Liver (tissue), 3 donors: ENCODE results near the gene RCN2.

Source experiments
- FOXA1 ChIP-seq: IDR thresholded peaks from 2 replicates; pipeline ENCODE4 v1.6.1; 2016; ENCODE audit warnings: antibody characterized with exemption
- GABPA ChIP-seq, 2 donors: IDR thresholded peaks in 1 of 2; conservative IDR thresholded peaks in 1 of 2; 2 replicates each; pipeline ENCODE4 v1.6.1; 2016; ENCODE audit warnings: antibody characterized with exemption in 2 of 2, mild to moderate bottlenecking in 1 of 2, moderate library complexity in 1 of 2
- JUND ChIP-seq, 2 donors: IDR thresholded peaks; 2 replicates each; pipeline ENCODE4 v1.6.1; 2016; ENCODE audit warnings: antibody characterized with exemption in 2 of 2
- NR2F2 ChIP-seq: IDR thresholded peaks from 2 replicates; pipeline ENCODE4 v1.6.1; 2016; ENCODE audit warnings: antibody characterized with exemption
- RAD21 ChIP-seq, 2 donors: IDR thresholded peaks; 2 replicates each; pipeline ENCODE4 v1.6.1; 2016; ENCODE audit warnings: antibody characterized with exemption in 2 of 2, mild to moderate bottlenecking in 2 of 2
- TAF1 ChIP-seq: conservative IDR thresholded peaks from 2 replicates; pipeline ENCODE4 v1.6.1; 2016; ENCODE audit warnings: antibody characterized with exemption, mild to moderate bottlenecking
- TF ChIP-seq, protein P1 (sequence below): fragments of 150-350 bp; IDR thresholded peaks from 2 replicates; pipeline ENCODE4 v1.5.1; 2017; ENCODE audit warnings: improper control_type of control experiment, low read depth, low read length; ENCODE audit not compliant: missing input control
- TF ChIP-seq, protein P2 (sequence below): IDR thresholded peaks from 2 replicates; pipeline ENCODE4 v1.6.1; 2016; ENCODE audit warnings: antibody characterized with exemption, mild to moderate bottlenecking
- donor health status: healthy.
- donor health status: healthy.

DNA sequence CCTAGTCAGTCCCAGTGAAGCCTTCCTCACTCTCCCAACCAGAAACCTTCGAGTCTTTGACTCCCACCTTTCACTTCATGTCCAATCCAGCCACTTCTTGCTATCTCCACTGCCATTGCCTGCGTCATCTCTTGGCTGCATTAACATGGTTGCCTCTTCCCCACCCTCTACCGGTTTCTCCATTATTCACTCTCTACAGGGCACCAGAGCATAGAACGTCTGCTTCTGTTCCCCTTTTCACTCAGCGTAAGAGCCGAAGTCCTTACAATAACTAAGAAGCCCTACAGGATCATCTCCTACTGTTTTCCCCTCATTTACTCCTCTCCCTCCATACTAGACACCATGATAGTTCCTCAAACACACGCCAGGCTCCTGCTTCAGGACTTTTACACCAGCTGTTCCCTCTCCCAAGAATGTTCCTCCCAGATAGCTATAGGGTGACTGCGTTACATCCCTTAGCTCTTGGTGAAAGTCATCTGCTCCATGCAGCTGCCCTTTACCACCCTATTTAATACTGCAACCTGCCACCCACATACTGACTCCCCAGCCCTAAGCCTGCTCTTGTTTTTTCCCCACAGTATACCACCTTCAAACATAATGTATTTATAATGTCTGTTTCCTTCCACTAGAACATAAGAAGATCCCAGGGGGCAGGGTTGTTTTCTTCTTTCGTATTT lies 30.9 kb downstream of the RCN2 start:
- TF ChIP-seq TAF1 (no peak), GABPA (IDR thresholded peaks at IDR 0.05 in 1 of 2, conservative IDR thresholded peaks at IDR 0.05 in 1 of 2) (no peak), JUND (IDR thresholded peaks at IDR 0.05) (no peak), NR2F2 (no peak), FOXA1 (no peak), RAD21 (IDR thresholded peaks at IDR 0.05) (no peak)
- TF ChIP-seq, protein P1, sequence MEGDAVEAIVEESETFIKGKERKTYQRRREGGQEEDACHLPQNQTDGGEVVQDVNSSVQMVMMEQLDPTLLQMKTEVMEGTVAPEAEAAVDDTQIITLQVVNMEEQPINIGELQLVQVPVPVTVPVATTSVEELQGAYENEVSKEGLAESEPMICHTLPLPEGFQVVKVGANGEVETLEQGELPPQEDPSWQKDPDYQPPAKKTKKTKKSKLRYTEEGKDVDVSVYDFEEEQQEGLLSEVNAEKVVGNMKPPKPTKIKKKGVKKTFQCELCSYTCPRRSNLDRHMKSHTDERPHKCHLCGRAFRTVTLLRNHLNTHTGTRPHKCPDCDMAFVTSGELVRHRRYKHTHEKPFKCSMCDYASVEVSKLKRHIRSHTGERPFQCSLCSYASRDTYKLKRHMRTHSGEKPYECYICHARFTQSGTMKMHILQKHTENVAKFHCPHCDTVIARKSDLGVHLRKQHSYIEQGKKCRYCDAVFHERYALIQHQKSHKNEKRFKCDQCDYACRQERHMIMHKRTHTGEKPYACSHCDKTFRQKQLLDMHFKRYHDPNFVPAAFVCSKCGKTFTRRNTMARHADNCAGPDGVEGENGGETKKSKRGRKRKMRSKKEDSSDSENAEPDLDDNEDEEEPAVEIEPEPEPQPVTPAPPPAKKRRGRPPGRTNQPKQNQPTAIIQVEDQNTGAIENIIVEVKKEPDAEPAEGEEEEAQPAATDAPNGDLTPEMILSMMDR = no peak
- TF ChIP-seq, protein P2, sequence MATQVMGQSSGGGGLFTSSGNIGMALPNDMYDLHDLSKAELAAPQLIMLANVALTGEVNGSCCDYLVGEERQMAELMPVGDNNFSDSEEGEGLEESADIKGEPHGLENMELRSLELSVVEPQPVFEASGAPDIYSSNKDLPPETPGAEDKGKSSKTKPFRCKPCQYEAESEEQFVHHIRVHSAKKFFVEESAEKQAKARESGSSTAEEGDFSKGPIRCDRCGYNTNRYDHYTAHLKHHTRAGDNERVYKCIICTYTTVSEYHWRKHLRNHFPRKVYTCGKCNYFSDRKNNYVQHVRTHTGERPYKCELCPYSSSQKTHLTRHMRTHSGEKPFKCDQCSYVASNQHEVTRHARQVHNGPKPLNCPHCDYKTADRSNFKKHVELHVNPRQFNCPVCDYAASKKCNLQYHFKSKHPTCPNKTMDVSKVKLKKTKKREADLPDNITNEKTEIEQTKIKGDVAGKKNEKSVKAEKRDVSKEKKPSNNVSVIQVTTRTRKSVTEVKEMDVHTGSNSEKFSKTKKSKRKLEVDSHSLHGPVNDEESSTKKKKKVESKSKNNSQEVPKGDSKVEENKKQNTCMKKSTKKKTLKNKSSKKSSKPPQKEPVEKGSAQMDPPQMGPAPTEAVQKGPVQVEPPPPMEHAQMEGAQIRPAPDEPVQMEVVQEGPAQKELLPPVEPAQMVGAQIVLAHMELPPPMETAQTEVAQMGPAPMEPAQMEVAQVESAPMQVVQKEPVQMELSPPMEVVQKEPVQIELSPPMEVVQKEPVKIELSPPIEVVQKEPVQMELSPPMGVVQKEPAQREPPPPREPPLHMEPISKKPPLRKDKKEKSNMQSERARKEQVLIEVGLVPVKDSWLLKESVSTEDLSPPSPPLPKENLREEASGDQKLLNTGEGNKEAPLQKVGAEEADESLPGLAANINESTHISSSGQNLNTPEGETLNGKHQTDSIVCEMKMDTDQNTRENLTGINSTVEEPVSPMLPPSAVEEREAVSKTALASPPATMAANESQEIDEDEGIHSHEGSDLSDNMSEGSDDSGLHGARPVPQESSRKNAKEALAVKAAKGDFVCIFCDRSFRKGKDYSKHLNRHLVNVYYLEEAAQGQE = no peak
